ENCODE measurements around the gene JAM2. TPM values are rescaled to one million over a fixed set of nuclear protein-coding genes. Genes with fewer than 3 reads are reported as not detected.

JAM2 gene, protein sequence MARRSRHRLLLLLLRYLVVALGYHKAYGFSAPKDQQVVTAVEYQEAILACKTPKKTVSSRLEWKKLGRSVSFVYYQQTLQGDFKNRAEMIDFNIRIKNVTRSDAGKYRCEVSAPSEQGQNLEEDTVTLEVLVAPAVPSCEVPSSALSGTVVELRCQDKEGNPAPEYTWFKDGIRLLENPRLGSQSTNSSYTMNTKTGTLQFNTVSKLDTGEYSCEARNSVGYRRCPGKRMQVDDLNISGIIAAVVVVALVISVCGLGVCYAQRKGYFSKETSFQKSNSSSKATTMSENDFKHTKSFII
- 0.04 TPM in 1 of 2 replicates, not detected in the other for total RNA-seq

DNA sequence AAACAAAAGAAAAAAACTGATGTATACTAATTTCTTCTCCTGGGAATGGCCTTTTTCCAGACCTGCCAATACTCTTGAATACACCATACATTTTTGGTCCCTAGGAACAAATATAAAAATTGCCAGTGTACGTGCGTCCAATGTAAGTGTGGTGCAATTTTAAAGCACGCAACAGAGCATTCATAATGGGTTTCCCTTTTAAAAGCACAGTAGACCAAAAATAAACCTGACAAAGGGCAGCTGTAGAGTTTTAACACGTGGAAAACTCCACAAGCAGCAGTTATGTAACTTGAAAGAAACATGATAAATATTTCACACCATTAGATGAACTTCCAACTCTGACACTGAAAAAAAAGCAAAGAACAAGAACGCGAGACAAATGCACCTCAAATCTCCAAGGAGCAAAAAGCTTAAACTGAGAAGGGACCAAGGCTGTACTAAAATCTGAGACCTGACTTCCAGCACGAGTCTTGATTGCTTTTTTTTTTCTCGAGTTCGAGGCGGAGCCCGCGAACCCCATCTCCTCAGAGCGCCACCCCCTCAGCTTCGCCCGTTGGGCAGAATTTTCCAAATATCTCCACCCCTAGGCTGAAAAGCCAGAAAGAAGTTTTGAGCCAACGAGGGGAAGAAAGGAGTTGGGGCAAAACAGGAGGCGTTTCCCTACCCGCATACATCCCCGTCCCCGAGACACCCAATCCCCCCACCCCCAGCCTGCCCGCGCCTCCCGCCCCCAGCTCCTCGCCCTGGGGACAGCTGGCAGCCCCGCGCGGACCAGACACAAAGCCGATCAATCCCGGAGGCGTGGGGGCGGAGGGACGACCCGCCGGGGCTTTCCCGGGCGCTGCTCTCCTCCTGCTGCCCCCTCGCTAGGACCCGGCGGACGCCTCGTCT, at the start of gene JAM2:
JAM2 (plus strand) TSS at position 599 of the 891 bp plus-strand sequence. CDS start 564 bp downstream, outside the sequence.

DNA sequence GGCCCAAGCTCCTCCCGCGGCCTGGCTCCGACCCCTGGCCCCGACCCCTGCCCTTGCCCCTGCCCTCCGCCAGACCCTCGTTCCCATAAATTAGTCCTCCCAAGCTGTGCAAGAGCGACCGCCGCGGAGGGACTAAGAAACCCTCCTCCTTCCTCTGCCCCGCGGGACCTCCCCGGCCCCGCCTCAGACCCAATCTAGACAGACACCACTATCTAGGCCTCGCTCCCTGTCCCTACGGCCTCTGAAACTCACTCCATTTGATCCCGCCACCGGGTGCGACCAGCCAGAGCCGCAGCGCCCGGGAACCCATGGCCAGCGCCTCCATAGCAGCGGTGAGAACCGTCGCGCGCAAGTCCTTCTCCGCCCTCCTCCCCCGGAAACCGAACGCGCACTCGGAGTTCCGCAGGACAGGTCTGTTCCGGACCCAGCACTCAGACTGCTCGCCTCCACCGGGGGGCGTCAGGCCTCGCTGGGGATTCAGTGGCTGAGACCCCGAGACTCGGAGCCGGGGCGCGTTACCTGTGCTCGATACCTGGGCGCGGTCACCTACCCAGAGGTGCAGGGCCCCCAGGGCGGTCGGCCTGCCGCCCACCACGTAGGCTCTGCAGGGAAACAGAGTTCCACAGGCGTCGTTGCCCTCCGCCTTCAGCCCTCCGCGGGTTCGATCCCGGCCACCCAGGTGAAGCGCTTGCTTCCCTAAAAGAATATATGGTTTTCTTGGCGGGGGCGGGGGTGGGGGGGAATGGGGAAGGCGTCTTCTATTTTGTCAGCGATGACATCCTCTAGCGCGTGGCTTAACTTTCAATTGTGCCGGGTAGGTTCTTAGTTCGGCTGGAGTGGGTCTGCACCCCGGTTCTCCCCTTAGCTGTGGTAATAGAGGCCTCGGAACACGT, 31.7 kb upstream of the JAM2 start, which contains the start of gene MRPL39:
MRPL39 (minus strand) TSS at position 331 of the 893 bp plus-strand sequence; CDS start at position 325, 6 bp downstream.

DNA sequence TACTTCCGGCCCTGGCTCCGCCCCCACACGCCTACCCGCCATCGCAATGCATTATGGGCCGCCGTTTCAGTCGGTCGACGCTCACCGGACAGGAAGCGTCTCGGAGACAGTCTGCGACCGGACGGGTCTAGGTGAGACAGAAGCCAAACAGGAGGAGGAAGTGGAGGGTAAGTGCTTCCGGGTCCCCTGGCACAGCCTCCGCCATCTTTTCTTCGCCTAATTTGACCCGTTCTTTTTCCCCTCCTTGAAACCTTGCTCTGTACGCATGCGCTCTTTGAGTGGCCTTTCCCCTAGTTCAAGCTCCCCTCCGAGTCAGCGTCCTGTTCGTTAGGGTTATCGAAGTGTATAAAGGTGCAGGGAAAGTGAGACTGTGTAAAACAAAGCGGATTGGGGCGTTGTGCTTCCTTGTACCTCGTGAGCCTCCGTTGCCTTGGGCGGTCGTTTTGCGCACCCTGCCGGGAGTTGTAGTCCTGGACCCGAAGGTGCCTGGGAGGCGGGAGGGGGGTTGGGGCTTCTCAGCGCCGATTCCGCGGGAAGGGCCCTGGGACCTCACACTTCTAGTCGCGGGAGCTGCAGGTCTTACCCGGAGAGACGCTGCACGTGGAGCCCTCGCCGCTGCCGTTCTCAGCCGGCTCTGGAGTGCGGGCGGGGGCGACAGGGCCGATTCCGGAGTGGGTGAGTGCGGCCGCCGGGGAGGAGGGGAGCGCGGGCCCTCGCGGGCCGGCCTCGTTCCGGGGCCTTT, 96.0 kb downstream of the JAM2 start, which contains the start of the genes ATP5PF and GABPA:
ATP5PF (minus strand) TSS at position 1 of the 742 bp plus-strand sequence. CDS start 5,110 bp downstream, outside the sequence.
GABPA (plus strand) TSS at position 69 of the 742 bp plus-strand sequence. CDS start 6,627 bp downstream, outside the sequence.

Other genes starting within 250 kb of the JAM2 start
- 62.6 and 70.2 TPM in 2 replicates for gene MRPL39, start 31.8 kb upstream of the JAM2 start, total RNA-seq
- gene ATP5PF, start 95.6 kb downstream of the JAM2 start, total RNA-seq, result 53.9 and 72.2 TPM in 2 replicates
- 9.1 and 9.7 TPM in 2 replicates for gene GABPA, start 95.7 kb downstream of the JAM2 start, total RNA-seq